CD14-positive monocyte (primary cell): Measurements from ENCODE around the gene CLN6. TPM values are rescaled to one million over a fixed set of nuclear protein-coding genes. Genes with fewer than 3 reads are reported as not detected.
"Not testable (repeated sequence)": the region's sequence is repeated elsewhere in the genome, so short reads cannot be mapped to it uniquely, and the experiment has no call there.

Experiments
- DNase-seq, 3 donors: peaks; one replicate each; pipeline ENCODE4 v3.0.0-alpha.2; 2011 to 2022
- H2AFZ ChIP-seq: 2 replicates; pipeline ENCODE4 v1.6.0; 2012; ENCODE audit warnings: mild to moderate bottlenecking, low read depth, low read length, inconsistent platforms; ENCODE audit not compliant: insufficient read depth, poor library complexity, severe bottlenecking
- H3K27ac ChIP-seq, 2 donors: 1 replicate in 1 of 2; 2 replicates in 1 of 2; pipeline ENCODE4 v1.5.1; 2012 to 2013; ENCODE audit warnings: low read length in 2 of 2, control low read depth in 1 of 2, inconsistent platforms in 1 of 2, low read depth in 1 of 2, mild to moderate bottlenecking in 1 of 2
- H3K27me3 ChIP-seq, 2 donors: one replicate each; pipeline versions ENCODE4 v1.6.0 to v1.6.1; 2011 to 2013; ENCODE audit warnings: low read length in 2 of 2; ENCODE audit not compliant: control insufficient read depth in 2 of 2, insufficient read depth in 2 of 2
- H3K36me3 ChIP-seq, 2 donors: replicated peaks in 1 of 2; 1 replicate in 1 of 2; 2 replicates in 1 of 2; pipeline versions ENCODE4 v1.5.1 to v1.6.1; 2012 to 2013; ENCODE audit warnings: low read length in 2 of 2, control low read depth in 1 of 2, inconsistent platforms in 1 of 2, mild to moderate bottlenecking in 1 of 2; ENCODE audit not compliant: insufficient read depth in 2 of 2, control insufficient read depth in 1 of 2
- H3K4me1 ChIP-seq, 2 donors: 1 replicate in 1 of 2; 2 replicates in 1 of 2; pipeline versions ENCODE4 v1.5.1 to v1.6.1; 2012 to 2013; ENCODE audit warnings: low read length in 2 of 2, control low read depth in 1 of 2, inconsistent platforms in 1 of 2, mild to moderate bottlenecking in 1 of 2, moderate library complexity in 1 of 2; ENCODE audit not compliant: insufficient read depth in 2 of 2, control insufficient read depth in 1 of 2
- H3K4me2 ChIP-seq: replicated peaks from 2 replicates; pipeline ENCODE3; 2012; ENCODE audit warnings: low read length, moderate library complexity, mild to moderate bottlenecking; ENCODE audit not compliant: poor library complexity, severe bottlenecking; ENCODE audit errors: extremely low read depth
- H3K4me3 ChIP-seq, 3 experiments: fragments of 200-600 bp in 1 of 3; sonication (generic) in 1 of 3; replicated peaks in 1 of 3; 1 replicate in 2 of 3; 2 replicates in 1 of 3; pipeline ENCODE4 v1.5.1; 2011 to 2013; ENCODE audit warnings: low read length in 3 of 3, mild to moderate bottlenecking in 3 of 3, control low read depth in 2 of 3, low read depth in 2 of 3, inconsistent platforms in 1 of 3, moderate library complexity in 1 of 3
- H3K79me2 ChIP-seq: 2 replicates; pipeline ENCODE4 v1.6.0; 2012; ENCODE audit warnings: mild to moderate bottlenecking, control low read depth, inconsistent platforms, low read length, moderate library complexity; ENCODE audit not compliant: insufficient read depth
- H3K9ac ChIP-seq: 2 replicates; pipeline ENCODE4 v1.6.0; 2017; ENCODE audit warnings: low read length, mild to moderate bottlenecking; ENCODE audit not compliant: insufficient read depth, poor library complexity, severe bottlenecking
- H3K9me3 ChIP-seq, 2 donors: replicated peaks in 1 of 2; 1 replicate in 1 of 2; 2 replicates in 1 of 2; pipeline versions ENCODE4 v1.5.1 to v1.6.1; 2012 to 2013; ENCODE audit warnings: low read length in 2 of 2, control low read depth in 1 of 2; ENCODE audit not compliant: control insufficient read depth in 1 of 2, insufficient read depth in 1 of 2
- H4K20me1 ChIP-seq: 2 replicates; pipeline ENCODE4 v1.6.0; 2012; ENCODE audit warnings: mild to moderate bottlenecking, low read length, control low read depth, moderate library complexity; ENCODE audit not compliant: insufficient read depth
- H3K27ac Mint-ChIP-seq, 7 donors: one replicate each; pipeline ENCODE4 v1.8.0; 2020; ENCODE audit warnings: mild to moderate bottlenecking in 7 of 7, mixed read lengths in 7 of 7, moderate library complexity in 6 of 7, inconsistent platforms in 2 of 7
- H3K27me3 Mint-ChIP-seq, 3 donors: one replicate each; pipeline ENCODE4 v1.8.0; 2021 to 2022; ENCODE audit warnings: low read depth in 3 of 3, mild to moderate bottlenecking in 3 of 3, mixed read lengths in 3 of 3, moderate library complexity in 3 of 3, inconsistent platforms in 1 of 3
- H3K36me3 Mint-ChIP-seq, 2 donors: one replicate each; pipeline ENCODE4 v1.8.0; 2020; ENCODE audit warnings: mixed read lengths in 2 of 2, inconsistent platforms in 1 of 2, mild to moderate bottlenecking in 1 of 2
- H3K4me1 Mint-ChIP-seq: one replicate; pipeline ENCODE4 v1.8.0; 2020; ENCODE audit warnings: mild to moderate bottlenecking, mixed read lengths
- H3K4me3 Mint-ChIP-seq, 2 donors: one replicate each; pipeline ENCODE4 v1.8.0; 2020; ENCODE audit warnings: mild to moderate bottlenecking in 2 of 2, mixed read lengths in 2 of 2, moderate library complexity in 1 of 2
- H3K9me3 Mint-ChIP-seq, 7 donors: one replicate each; pipeline ENCODE4 v1.8.0; 2020 to 2022; ENCODE audit warnings: mixed read lengths in 7 of 7, mild to moderate bottlenecking in 6 of 7, moderate library complexity in 6 of 7, inconsistent platforms in 2 of 7
- WGBS: methylation state at CpG from one replicate; pipeline ENCODE4 v1.1.5; 2013; ENCODE audit warnings: missing lambda C conversion rate; ENCODE audit not compliant: insufficient coverage; 5-methylcytosine and 5-hydroxymethylcytosine counted together
- intact Hi-C, 2 donors: fragments of 100-400 bp; cut with micrococcal nuclease; formaldehyde crosslinking; loops; one replicate each; pipeline versions ENCODE4 v1.15.0 to v1.15.1; 2023
- polyA plus RNA-seq, 3 donors: library from polyadenylated mRNA; depleted of rRNA in 1 of 3; unstranded in 2 of 3; stranded (reverse) in 1 of 3; fragments of 300-500 nt in 2 of 3; fragments of >200 nt in 1 of 3; fragmentation: Illumina TruSeq in 2 of 3; gene quantifications; 1 replicate in 2 of 3; 2 replicates in 1 of 3; pipeline ENCODE4 v1.2.3, GENCODE V29; 2012 to 2021
- TF ChIP-seq, protein P1 (sequence below): fragments of 200-600 bp; IDR thresholded peaks from one replicate; pipeline ENCODE4 v1.8.0; 2022; ENCODE audit warnings: antibody characterized with exemption, mild to moderate bottlenecking

CLN6 gene
- polyA plus RNA-seq, 3 donors = 3.4 to 37.6 (median 4.2) TPM

DNA sequence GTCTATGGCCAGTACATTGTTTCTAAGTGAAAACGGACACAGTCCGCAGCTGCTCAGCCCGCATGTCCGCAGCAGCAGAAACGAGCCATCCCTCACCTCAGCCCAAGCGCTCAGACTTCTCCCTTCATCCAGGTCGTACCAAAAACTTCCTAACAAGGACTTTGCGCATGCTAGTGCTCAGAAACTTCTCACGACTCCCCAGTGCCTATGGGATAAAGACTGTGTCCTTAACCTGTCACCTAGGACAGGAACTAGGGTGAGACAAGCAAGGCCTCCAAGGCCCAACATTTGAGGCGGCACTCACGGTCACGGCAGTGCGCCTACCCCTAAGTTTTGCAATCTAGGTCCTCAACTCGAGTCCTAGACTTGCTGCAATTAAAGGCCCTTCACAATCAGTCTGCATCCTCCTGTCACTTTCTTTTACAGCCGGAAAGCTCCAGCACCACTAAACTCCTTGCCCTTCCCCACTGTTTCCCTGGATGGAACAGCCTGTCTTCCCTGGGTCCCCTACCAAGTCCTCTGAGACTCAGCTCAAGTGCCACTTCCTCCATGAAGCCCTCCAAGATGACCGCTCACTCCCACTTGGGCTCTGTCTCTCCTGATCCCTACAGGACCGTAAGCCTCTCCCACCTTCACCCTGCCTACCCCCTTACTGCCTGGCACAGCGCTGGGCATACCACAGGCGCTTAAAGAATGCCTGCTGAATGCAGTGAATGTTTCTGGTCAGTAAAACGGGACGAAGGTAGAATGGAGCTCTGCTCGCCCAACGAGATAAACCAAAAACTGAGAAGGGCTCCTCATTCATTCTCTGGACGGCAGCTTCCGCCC, 1.2 kb downstream of the CLN6 start:
- H3K27me3 ChIP-seq = no peaks in the 10 kb centered on the region
- H3K4me3 ChIP-seq = peak overlapping the region; percentile 58 to 93 (median 78)
- Mint-ChIP-seq H3K4me3 (peak overlapping the region; percentile 86 to 94), H3K4me1 (peaks cover 47% of the 10 kb centered on the region), H3K36me3 (peaks cover 0 to 6% of the 10 kb centered on the region in 2 donors), H3K27ac (peak overlapping the region; percentile 20 to 89 (median 75)), H3K9me3 (no peaks in the 10 kb centered on the region), H3K27me3 (peaks cover 0 to 3% (median 2%) of the 10 kb centered on the region in 3 donors)
- no peak for DNase-seq
- peak overlapping the region; percentile 99 for H3K4me2 ChIP-seq
- peaks cover 52 to 53% of the 10 kb centered on the region in 2 donors for H3K4me1 ChIP-seq
- peak overlapping the region; percentile 77 for H3K9ac ChIP-seq
- TF ChIP-seq, protein P1, sequence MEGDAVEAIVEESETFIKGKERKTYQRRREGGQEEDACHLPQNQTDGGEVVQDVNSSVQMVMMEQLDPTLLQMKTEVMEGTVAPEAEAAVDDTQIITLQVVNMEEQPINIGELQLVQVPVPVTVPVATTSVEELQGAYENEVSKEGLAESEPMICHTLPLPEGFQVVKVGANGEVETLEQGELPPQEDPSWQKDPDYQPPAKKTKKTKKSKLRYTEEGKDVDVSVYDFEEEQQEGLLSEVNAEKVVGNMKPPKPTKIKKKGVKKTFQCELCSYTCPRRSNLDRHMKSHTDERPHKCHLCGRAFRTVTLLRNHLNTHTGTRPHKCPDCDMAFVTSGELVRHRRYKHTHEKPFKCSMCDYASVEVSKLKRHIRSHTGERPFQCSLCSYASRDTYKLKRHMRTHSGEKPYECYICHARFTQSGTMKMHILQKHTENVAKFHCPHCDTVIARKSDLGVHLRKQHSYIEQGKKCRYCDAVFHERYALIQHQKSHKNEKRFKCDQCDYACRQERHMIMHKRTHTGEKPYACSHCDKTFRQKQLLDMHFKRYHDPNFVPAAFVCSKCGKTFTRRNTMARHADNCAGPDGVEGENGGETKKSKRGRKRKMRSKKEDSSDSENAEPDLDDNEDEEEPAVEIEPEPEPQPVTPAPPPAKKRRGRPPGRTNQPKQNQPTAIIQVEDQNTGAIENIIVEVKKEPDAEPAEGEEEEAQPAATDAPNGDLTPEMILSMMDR = no peak
- 47% methylated on average over 22 of the region's 25 CpGs for WGBS
- H4K20me1 ChIP-seq = peaks cover 39% of the 10 kb centered on the region
- no peaks in the 10 kb centered on the region for H3K36me3 ChIP-seq
- H3K27ac ChIP-seq = peak overlapping the region; percentile 30 to 73
- peak overlapping the region; percentile 91 for H2AFZ ChIP-seq
- H3K79me2 ChIP-seq = peaks cover 68% of the 10 kb centered on the region
- intact Hi-C loops = loop anchor here in 1 of 2 donors (10.0 kb wide), 1 partner anchor 174 kb away; the partner anchor contains the start of gene PIAS1
- no peaks in the 10 kb centered on the region for H3K9me3 ChIP-seq

DNA sequence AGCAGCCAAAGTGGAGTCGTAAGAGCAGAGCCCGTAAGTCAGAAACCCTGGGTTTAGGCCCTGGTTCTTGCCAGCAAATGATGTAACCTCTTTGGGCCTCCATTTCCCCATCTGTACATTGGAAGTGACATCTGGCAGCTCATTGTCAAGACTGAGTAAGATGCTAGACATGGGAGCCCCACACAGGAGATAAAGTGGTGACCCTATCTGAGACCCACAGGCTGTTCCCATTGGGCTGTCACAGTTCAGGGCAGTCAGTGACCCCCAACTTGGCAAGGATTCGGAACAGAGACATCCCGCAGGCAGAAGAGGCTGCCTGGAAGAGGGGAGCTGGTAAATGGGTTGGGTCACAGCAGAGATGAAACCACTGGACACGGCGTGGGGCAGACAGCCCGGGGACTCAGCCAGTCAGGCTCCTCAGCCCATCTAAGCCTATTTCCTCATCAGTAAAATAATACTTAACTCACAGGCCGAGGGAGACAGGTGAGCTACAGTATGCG, 1.8 kb downstream of the CLN6 start:
- Histone ChIP-seq H3K4me1 (peaks cover 45 to 46% of the 10 kb centered on the region in 2 donors), H3K9me3 (no peaks in the 10 kb centered on the region), H3K36me3 (no peaks in the 10 kb centered on the region), H3K27ac (no peak overlapping the region), H3K4me3 (peak overlapping the region in 1 of 3 experiments; percentile 93), H3K9ac (no peak overlapping the region), H3K27me3 (no peaks in the 10 kb centered on the region), H3K79me2 (peaks cover 72% of the 10 kb centered on the region), H2AFZ (no peak overlapping the region), H4K20me1 (peaks cover 44% of the 10 kb centered on the region), H3K4me2 (peak overlapping the region; percentile 99)
- Mint-ChIP-seq H3K4me1 (peaks cover 42% of the 10 kb centered on the region), H3K4me3 (peak overlapping the region in 1 of 2 donors; percentile 94), H3K27me3 (peaks cover 0 to 3% (median 2%) of the 10 kb centered on the region in 3 donors), H3K9me3 (no peaks in the 10 kb centered on the region), H3K36me3 (peaks cover 0 to 6% of the 10 kb centered on the region in 2 donors), H3K27ac (peak overlapping the region in 4 of 7 donors; percentile 27 to 82 (median 56))
- TF ChIP-seq, protein P1 = no peak
- intact Hi-C loops = loop anchor here in 1 of 2 donors (10.0 kb wide), 1 partner anchor 173 kb away; the partner anchor contains the start of gene PIAS1
- 97% methylated on average over 6 of the region's 9 CpGs for WGBS
- DNase-seq = no peak

DNA sequence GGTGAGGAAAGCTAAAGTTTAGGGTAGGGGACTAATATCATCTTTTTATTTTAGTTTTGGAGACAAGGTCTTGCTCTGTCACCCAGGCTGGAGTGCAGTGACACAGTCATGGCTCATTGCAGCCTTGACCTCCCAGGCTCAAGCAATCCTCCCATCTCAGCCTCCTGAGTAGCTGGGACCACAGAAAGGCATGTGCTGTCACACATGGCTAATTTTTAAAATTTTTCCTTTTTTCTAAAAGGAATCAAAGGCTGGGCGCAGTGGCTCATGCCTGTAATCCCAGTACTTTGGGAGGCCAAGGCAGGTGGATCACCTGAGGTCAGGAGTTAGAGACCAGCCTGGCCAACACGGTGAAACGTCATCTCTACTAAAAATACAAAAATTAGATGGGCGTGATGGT, 4.1 kb downstream of the CLN6 start:
- H2AFZ ChIP-seq, H3K4me2 ChIP-seq, H3K9me3 ChIP-seq, H3K27me3 Mint-ChIP-seq, H3K36me3 Mint-ChIP-seq, H3K4me3 ChIP-seq, H3K27ac ChIP-seq, H3K4me3 Mint-ChIP-seq, H3K36me3 ChIP-seq, DNase-seq, H3K9me3 Mint-ChIP-seq, H3K9ac ChIP-seq, H3K27me3 ChIP-seq, H3K27ac Mint-ChIP-seq: not testable (repeated sequence)
- 100% methylated on average over 1 of the region's 4 CpGs for whole genome bisulfite sequencing
- peaks cover 35% of the 10 kb centered on the region for H3K4me1 Mint-ChIP-seq
- Histone ChIP-seq H3K4me1 (peaks cover 24 to 27% of the 10 kb centered on the region in 2 donors), H3K79me2 (peaks cover 67% of the 10 kb centered on the region), H4K20me1 (peaks cover 46% of the 10 kb centered on the region)
- intact Hi-C loops = loop anchor here in 1 of 2 donors (10.0 kb wide), 1 partner anchor 171 kb away; the partner anchor contains the start of gene PIAS1
